ENCODE data around the gene TMEM163. TPM values are rescaled to one million over a fixed set of nuclear protein-coding genes. Genes with fewer than 3 reads are reported as not detected.

TMEM163 gene
- total RNA-seq, 4 donors from 2014 or later: 0.42 to 1.3 (median 1.1) TPM

GRCh38 chr2:134420259-134420658 lies 298.5 kb downstream of the TMEM163 start:
- 79% methylated on average over 7 of the region's 7 CpGs for WGBS
- intact Hi-C loops (cut with DNase I): no loop called here
- peaks cover 0 to 12% (median 4%) of the 10 kb centered on the region in 4 donors for H3K4me1 ChIP-seq
- H3K4me3 ChIP-seq: no peak overlapping the region
- H3K27me3 ChIP-seq: no peaks in the 10 kb centered on the region
- peaks cover 7 to 19% (median 9%) of the 10 kb centered on the region in 4 donors for H3K36me3 ChIP-seq
- no peak overlapping the region for H3K27ac ChIP-seq (replicated peaks in 1 of 4)
- DNase-seq (ENCODE audit: extremely low spot score): no peak
- TF ChIP-seq POLR2A (IDR thresholded peaks at IDR 0.05; ENCODE audit: low read depth) (no peak), CTCF (IDR thresholded peaks at IDR 0.05) (no peak), EP300 (IDR thresholded peaks at IDR 0.05) (no peak), POLR2AphosphoS5 (IDR thresholded peaks at IDR 0.05) (no peak)
- H3K9me3 ChIP-seq: no peaks in the 10 kb centered on the region

- Histone ChIP-seq H3K36me3 (peaks cover 0 to 6% (median 3%) of the 10 kb centered on the region in 4 donors), H3K27me3 (no peaks in the 10 kb centered on the region), H3K4me1 (peaks cover 0 to 12% (median 4%) of the 10 kb centered on the region in 4 donors), H3K4me3 (no peak overlapping the region), H3K9me3 (no peaks in the 10 kb centered on the region), H3K27ac (replicated peaks in 1 of 4) (no peak overlapping the region)
- 77% methylated on average over 5 of the region's 5 CpGs for WGBS
- DNase-seq (ENCODE audit: extremely low spot score): no peak
- TF ChIP-seq POLR2A (IDR thresholded peaks at IDR 0.05; ENCODE audit: low read depth): no peak
- no peak for TF ChIP-seq EP300 (IDR thresholded peaks at IDR 0.05)
- no peak for TF ChIP-seq POLR2AphosphoS5 (IDR thresholded peaks at IDR 0.05)
- no peak for TF ChIP-seq CTCF (IDR thresholded peaks at IDR 0.05)
- intact Hi-C loops (cut with DNase I): no loop called here
Measured at GRCh38 chr2:134417968-134418582, 300.7 kb downstream of the TMEM163 start.

- intact Hi-C loops (cut with DNase I): no loop called here
- WGBS: 90% methylated on average over 1 of the region's 1 CpG
- no peak for TF ChIP-seq POLR2AphosphoS5 (IDR thresholded peaks at IDR 0.05)
- TF ChIP-seq EP300 (IDR thresholded peaks at IDR 0.05): no peak
- no peak for TF ChIP-seq POLR2A (IDR thresholded peaks at IDR 0.05; ENCODE audit: low read depth)
- no peak for TF ChIP-seq CTCF (IDR thresholded peaks at IDR 0.05)
- Histone ChIP-seq H3K4me1 (peaks cover 4 to 19% (median 8%) of the 10 kb centered on the region in 4 donors), H3K9me3 (no peaks in the 10 kb centered on the region), H3K4me3 (no peak overlapping the region), H3K36me3 (peaks cover 0 to 10% (median 0%) of the 10 kb centered on the region in 4 donors), H3K27me3 (no peaks in the 10 kb centered on the region), H3K27ac (replicated peaks in 1 of 4) (no peak overlapping the region)
- DNase-seq (ENCODE audit: extremely low spot score): no peak
Measured at GRCh38 chr2:134416637-134417036, 302.2 kb downstream of the TMEM163 start.

GRCh38 chr2:134416018-134416417 lies 302.8 kb downstream of the TMEM163 start:
- Histone ChIP-seq H3K27ac (replicated peaks in 1 of 4) (no peak overlapping the region), H3K27me3 (no peaks in the 10 kb centered on the region), H3K4me3 (no peak overlapping the region), H3K4me1 (peaks cover 9 to 19% (median 13%) of the 10 kb centered on the region in 4 donors), H3K36me3 (peaks cover 0 to 10% (median 0%) of the 10 kb centered on the region in 4 donors), H3K9me3 (no peaks in the 10 kb centered on the region)
- 97% methylated on average over 2 of the region's 2 CpGs for WGBS
- no peak for DNase-seq (ENCODE audit: extremely low spot score)
- intact Hi-C loops (cut with DNase I): no loop called here
- no peak for TF ChIP-seq CTCF (IDR thresholded peaks at IDR 0.05)
- no peak for TF ChIP-seq EP300 (IDR thresholded peaks at IDR 0.05)
- no peak for TF ChIP-seq POLR2AphosphoS5 (IDR thresholded peaks at IDR 0.05)
- TF ChIP-seq POLR2A (IDR thresholded peaks at IDR 0.05; ENCODE audit: low read depth): no peak

All from esophagus muscularis mucosa (tissue), 4 donors.